Liver (tissue), 9 donors: ENCODE data around the gene CFAP298. TPM values are rescaled to one million over a fixed set of nuclear protein-coding genes. Genes with fewer than 3 reads are reported as not detected.

Experiments
- DNase-seq: peaks from one replicate; pipeline ENCODE4 v3.0.0-alpha.2; 2017; ENCODE audit warnings: low spot score
- H3K27ac ChIP-seq, 2 donors: one replicate each; pipeline ENCODE4 v1.7.0; 2013; ENCODE audit warnings: inconsistent platforms in 2 of 2, low read length in 2 of 2, control low read depth in 1 of 2, low read depth in 1 of 2, mild to moderate bottlenecking in 1 of 2
- H3K27me3 ChIP-seq, 4 donors: one replicate each; pipeline versions ENCODE4 v1.6.1 to v1.7.0; 2013; ENCODE audit warnings: low read length in 3 of 4, inconsistent platforms in 1 of 4, mild to moderate bottlenecking in 1 of 4, moderate library complexity in 1 of 4; ENCODE audit not compliant: control insufficient read depth in 4 of 4, insufficient read depth in 4 of 4
- H3K36me3 ChIP-seq, 4 donors: one replicate each; pipeline versions ENCODE4 v1.6.1 to v1.7.0; 2013; ENCODE audit warnings: low read length in 3 of 4, mild to moderate bottlenecking in 3 of 4, low read depth in 1 of 4, moderate library complexity in 1 of 4; ENCODE audit not compliant: control insufficient read depth in 4 of 4, insufficient read depth in 3 of 4
- H3K4me1 ChIP-seq, 4 donors: one replicate each; pipeline versions ENCODE4 v1.6.1 to v1.7.0; 2013; ENCODE audit warnings: low read length in 3 of 4, mild to moderate bottlenecking in 3 of 4, moderate library complexity in 1 of 4; ENCODE audit not compliant: control insufficient read depth in 4 of 4, insufficient read depth in 4 of 4
- H3K4me3 ChIP-seq, 3 donors: one replicate each; pipeline versions ENCODE4 v1.6.1 to v1.7.0; 2013; ENCODE audit warnings: low read length in 3 of 3, control low read depth in 1 of 3, low read depth in 1 of 3, mild to moderate bottlenecking in 1 of 3
- H3K9ac ChIP-seq, 2 donors: one replicate each; pipeline ENCODE4 v1.7.0; 2013; ENCODE audit warnings: low read length in 2 of 2, mild to moderate bottlenecking in 2 of 2, moderate library complexity in 2 of 2, control low read depth in 1 of 2, low read depth in 1 of 2
- H3K9me3 ChIP-seq, 4 donors: one replicate each; pipeline versions ENCODE4 v1.6.1 to v1.7.0; 2013; ENCODE audit warnings: low read length in 3 of 4; ENCODE audit not compliant: control insufficient read depth in 4 of 4
- EGR1 ChIP-seq, 2 donors: IDR thresholded peaks; 2 replicates each; pipeline ENCODE4 v1.6.1; 2016 to 2018; ENCODE audit warnings: antibody characterized with exemption in 2 of 2, low read depth in 2 of 2
- FOXA2 ChIP-seq: IDR thresholded peaks from 2 replicates; pipeline ENCODE4 v1.6.1; 2016; ENCODE audit warnings: antibody characterized with exemption
- GABPA ChIP-seq, 2 donors: IDR thresholded peaks in 1 of 2; conservative IDR thresholded peaks in 1 of 2; 2 replicates each; pipeline ENCODE4 v1.6.1; 2016; ENCODE audit warnings: antibody characterized with exemption in 2 of 2, mild to moderate bottlenecking in 1 of 2, moderate library complexity in 1 of 2
- HNF4A ChIP-seq, 2 donors: conservative IDR thresholded peaks; 2 replicates each; pipeline ENCODE4 v1.6.1; 2016; ENCODE audit warnings: antibody characterized with exemption in 2 of 2, mild to moderate bottlenecking in 2 of 2
- HNF4G ChIP-seq: IDR thresholded peaks from 2 replicates; pipeline ENCODE4 v1.6.1; 2016; ENCODE audit warnings: antibody characterized with exemption
- NR2F2 ChIP-seq: IDR thresholded peaks from 2 replicates; pipeline ENCODE4 v1.6.1; 2016; ENCODE audit warnings: antibody characterized with exemption
- RAD21 ChIP-seq, 2 donors: IDR thresholded peaks; 2 replicates each; pipeline ENCODE4 v1.6.1; 2016; ENCODE audit warnings: antibody characterized with exemption in 2 of 2, mild to moderate bottlenecking in 2 of 2
- RXRA ChIP-seq, 2 donors: IDR thresholded peaks; 2 replicates each; pipeline ENCODE4 v1.6.1; 2017 to 2018; ENCODE audit warnings: antibody characterized with exemption in 2 of 2, mild to moderate bottlenecking in 1 of 2
- SP1 ChIP-seq: IDR thresholded peaks from 2 replicates; pipeline ENCODE4 v1.6.1; 2018; ENCODE audit warnings: antibody characterized with exemption, mild to moderate bottlenecking
- TAF1 ChIP-seq: conservative IDR thresholded peaks from 2 replicates; pipeline ENCODE4 v1.6.1; 2016; ENCODE audit warnings: antibody characterized with exemption, mild to moderate bottlenecking
- YY1 ChIP-seq: IDR thresholded peaks from 2 replicates; pipeline ENCODE4 v1.6.1; 2016; ENCODE audit warnings: antibody characterized with exemption, mild to moderate bottlenecking
- WGBS: extraction: QIAGEN DNeasy Blood & Tissue Kit; methylation state at CpG from one replicate; pipeline ENCODE4 v1.1.7; 2013; 5-methylcytosine and 5-hydroxymethylcytosine counted together
- polyA plus RNA-seq, 2 donors: library from polyadenylated mRNA; stranded (reverse) in 1 of 2; unstranded in 1 of 2; fragments of 200-250 nt in 1 of 2; fragments of >200 nt in 1 of 2; fragmentation: Nextera tagmentation in 1 of 2; extraction: Ambion mirVana in 1 of 2; gene quantifications; one replicate each; pipeline versions ENCODE4 v1.2.1 to v1.2.3, GENCODE V29; 2013 to 2015
- total RNA-seq, 2 donors: library from RNA; depleted of rRNA; stranded (reverse); fragments of >200 nt; gene quantifications; one replicate each; pipeline ENCODE4 v1.2.3, GENCODE V29; 2014
- TF ChIP-seq, protein P1 (sequence below): IDR thresholded peaks from 2 replicates; pipeline ENCODE4 v1.6.1; 2016; ENCODE audit warnings: antibody characterized with exemption
- TF ChIP-seq, protein P2 (sequence below): fragments of 150-350 bp; IDR thresholded peaks from 2 replicates; pipeline ENCODE4 v1.5.1; 2017; ENCODE audit warnings: improper control_type of control experiment, low read depth, low read length; ENCODE audit not compliant: missing input control
- donor health status: healthy.
- donor health status: healthy.
- donor health status: healthy.
- donor health status: healthy.
- donor health status: healthy.

Gene CFAP298
- total and polyA plus RNA-seq, 4 donors = 13.1 to 19.8 (median 15.3) TPM

DNA sequence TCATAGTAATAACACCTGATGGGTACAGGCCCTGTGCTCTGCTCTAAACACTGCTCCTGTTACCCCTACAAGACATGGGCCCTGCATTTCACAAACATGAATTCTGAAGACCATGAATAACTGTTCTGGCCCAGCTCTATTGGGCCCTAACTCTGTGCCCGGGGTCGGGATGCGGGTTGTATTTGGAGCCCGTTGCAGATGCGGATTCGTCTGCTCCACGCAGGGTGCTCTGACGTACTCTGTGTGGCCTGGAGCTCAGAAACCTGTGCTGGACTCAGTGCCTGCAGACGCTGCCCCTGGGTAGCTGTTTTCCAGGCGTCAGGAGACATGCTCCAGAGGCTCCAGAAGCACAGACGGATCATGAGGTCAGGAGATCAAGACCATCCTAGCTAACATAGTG, 16.7 kb downstream of the CFAP298 start:
- Histone ChIP-seq H3K9me3 (no peaks in the 10 kb centered on the region), H3K27ac (no peak overlapping the region), H3K4me1 (peaks cover 7 to 40% (median 31%) of the 10 kb centered on the region in 4 donors), H3K9ac (no peak overlapping the region), H3K27me3 (no peaks in the 10 kb centered on the region), H3K4me3 (no peak overlapping the region), H3K36me3 (peaks cover 2 to 3% (median 2%) of the 10 kb centered on the region in 4 donors)
- TF ChIP-seq FOXA2 = no peak
- TF ChIP-seq, protein P1, sequence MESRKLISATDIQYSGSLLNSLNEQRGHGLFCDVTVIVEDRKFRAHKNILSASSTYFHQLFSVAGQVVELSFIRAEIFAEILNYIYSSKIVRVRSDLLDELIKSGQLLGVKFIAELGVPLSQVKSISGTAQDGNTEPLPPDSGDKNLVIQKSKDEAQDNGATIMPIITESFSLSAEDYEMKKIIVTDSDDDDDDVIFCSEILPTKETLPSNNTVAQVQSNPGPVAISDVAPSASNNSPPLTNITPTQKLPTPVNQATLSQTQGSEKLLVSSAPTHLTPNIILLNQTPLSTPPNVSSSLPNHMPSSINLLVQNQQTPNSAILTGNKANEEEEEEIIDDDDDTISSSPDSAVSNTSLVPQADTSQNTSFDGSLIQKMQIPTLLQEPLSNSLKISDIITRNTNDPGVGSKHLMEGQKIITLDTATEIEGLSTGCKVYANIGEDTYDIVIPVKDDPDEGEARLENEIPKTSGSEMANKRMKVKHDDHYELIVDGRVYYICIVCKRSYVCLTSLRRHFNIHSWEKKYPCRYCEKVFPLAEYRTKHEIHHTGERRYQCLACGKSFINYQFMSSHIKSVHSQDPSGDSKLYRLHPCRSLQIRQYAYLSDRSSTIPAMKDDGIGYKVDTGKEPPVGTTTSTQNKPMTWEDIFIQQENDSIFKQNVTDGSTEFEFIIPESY = no peak
- TF ChIP-seq GABPA (IDR thresholded peaks at IDR 0.05 in 1 of 2, conservative IDR thresholded peaks at IDR 0.05 in 1 of 2) = no peak
- TF ChIP-seq RXRA (IDR thresholded peaks at IDR 0.05) = no peak
- TF ChIP-seq YY1 = no peak
- TF ChIP-seq HNF4A (conservative IDR thresholded peaks at IDR 0.05) = no peak
- no peak for TF ChIP-seq TAF1
- no peak for TF ChIP-seq SP1
- TF ChIP-seq, protein P2, sequence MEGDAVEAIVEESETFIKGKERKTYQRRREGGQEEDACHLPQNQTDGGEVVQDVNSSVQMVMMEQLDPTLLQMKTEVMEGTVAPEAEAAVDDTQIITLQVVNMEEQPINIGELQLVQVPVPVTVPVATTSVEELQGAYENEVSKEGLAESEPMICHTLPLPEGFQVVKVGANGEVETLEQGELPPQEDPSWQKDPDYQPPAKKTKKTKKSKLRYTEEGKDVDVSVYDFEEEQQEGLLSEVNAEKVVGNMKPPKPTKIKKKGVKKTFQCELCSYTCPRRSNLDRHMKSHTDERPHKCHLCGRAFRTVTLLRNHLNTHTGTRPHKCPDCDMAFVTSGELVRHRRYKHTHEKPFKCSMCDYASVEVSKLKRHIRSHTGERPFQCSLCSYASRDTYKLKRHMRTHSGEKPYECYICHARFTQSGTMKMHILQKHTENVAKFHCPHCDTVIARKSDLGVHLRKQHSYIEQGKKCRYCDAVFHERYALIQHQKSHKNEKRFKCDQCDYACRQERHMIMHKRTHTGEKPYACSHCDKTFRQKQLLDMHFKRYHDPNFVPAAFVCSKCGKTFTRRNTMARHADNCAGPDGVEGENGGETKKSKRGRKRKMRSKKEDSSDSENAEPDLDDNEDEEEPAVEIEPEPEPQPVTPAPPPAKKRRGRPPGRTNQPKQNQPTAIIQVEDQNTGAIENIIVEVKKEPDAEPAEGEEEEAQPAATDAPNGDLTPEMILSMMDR = no peak
- no peak for DNase-seq
- 87% methylated on average over 11 of the region's 11 CpGs for WGBS

DNA sequence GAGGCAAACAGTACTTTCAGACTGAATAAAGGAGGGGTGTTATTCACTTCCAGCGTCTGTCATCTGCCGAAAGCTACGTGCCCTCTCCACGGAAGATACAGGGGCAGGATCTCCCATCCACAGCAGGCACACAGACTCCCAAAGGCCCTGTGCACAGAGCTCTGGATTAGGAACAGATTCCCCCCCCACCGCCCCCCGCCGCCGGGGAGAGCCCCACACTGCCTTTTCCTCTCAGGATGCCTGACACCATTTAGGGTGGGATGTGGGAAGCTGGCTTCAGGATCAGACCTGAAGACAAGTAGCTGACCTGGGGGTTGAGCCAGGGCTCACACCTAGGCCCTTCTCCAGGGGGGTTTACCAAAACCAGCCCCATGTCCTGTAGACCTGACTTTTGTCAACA, 18.5 kb downstream of the CFAP298 start:
- 67% methylated on average over 8 of the region's 8 CpGs for WGBS
- TF ChIP-seq HNF4G (no peak), GABPA (IDR thresholded peaks at IDR 0.05 in 1 of 2, conservative IDR thresholded peaks at IDR 0.05 in 1 of 2) (no peak), HNF4A (conservative IDR thresholded peaks at IDR 0.05) (no peak), TAF1 (no peak), RAD21 (IDR thresholded peaks at IDR 0.05) (no peak), YY1 (no peak), EGR1 (IDR thresholded peaks at IDR 0.05; ENCODE audit: low read depth in 2 of 2) (no peak), NR2F2 (no peak)
- TF ChIP-seq, protein P1 = no peak
- TF ChIP-seq, protein P2 = no peak

More for the DNA sequence above, 18.5 kb downstream of the CFAP298 start:
- H3K36me3 ChIP-seq = no peaks in the 10 kb centered on the region
- no peak overlapping the region for H3K9ac ChIP-seq
- peaks cover 7 to 40% (median 31%) of the 10 kb centered on the region in 4 donors for H3K4me1 ChIP-seq
- no peak overlapping the region for H3K4me3 ChIP-seq
- H3K9me3 ChIP-seq = no peaks in the 10 kb centered on the region
- no peaks in the 10 kb centered on the region for H3K27me3 ChIP-seq
- no peak for DNase-seq
- peak overlapping the region; percentile 51 to 81 for H3K27ac ChIP-seq
